GM19238 (cell line): Measurements from ENCODE around the gene PLEKHG3.
A peak's percentile ranks its signal among the peaks of the same experiment; 100 is the strongest.

Experiments
- DNase-seq: peaks from one replicate; pipeline ENCODE4 v3.0.0; 2011; ENCODE audit warnings: low spot score; ENCODE audit not compliant: insufficient read length

PLEKHG3 gene

GRCh38 chr14:64763085-64763782 lies 59.0 kb downstream of the PLEKHG3 start:
- no peak for DNase-seq

GRCh38 chr14:64763801-64764621 lies 59.8 kb downstream of the PLEKHG3 start:
- DNase-seq: no peak

- DNase-seq: peak; percentile 82
Observed at GRCh38 chr14:64764641-64765520, 60.7 kb downstream of the PLEKHG3 start.

GRCh38 chr14:64765740-64766302 lies 61.6 kb downstream of the PLEKHG3 start:
- DNase-seq: no peak

GRCh38 chr14:64766430-64767151 lies 62.4 kb downstream of the PLEKHG3 start:
- no peak for DNase-seq

- DNase-seq: no peak
Observed at GRCh38 chr14:64767215-64767964, 63.2 kb downstream of the PLEKHG3 start.

- no peak for DNase-seq
Observed at GRCh38 chr14:64768401-64769095, 64.3 kb downstream of the PLEKHG3 start.

- DNase-seq: no peak
Observed at GRCh38 chr14:64769096-64770020, 65.1 kb downstream of the PLEKHG3 start.

GRCh38 chr14:64770751-64771150 lies 66.5 kb downstream of the PLEKHG3 start:
- no peak for DNase-seq

- DNase-seq: no peak
Observed at GRCh38 chr14:64771161-64771560, 66.9 kb downstream of the PLEKHG3 start.

- DNase-seq: no peak
Observed at GRCh38 chr14:64772397-64772950, 68.2 kb downstream of the PLEKHG3 start.

GRCh38 chr14:64773046-64773445 lies 68.8 kb downstream of the PLEKHG3 start:
- no peak for DNase-seq

GRCh38 chr14:64773577-64773976 lies 69.4 kb downstream of the PLEKHG3 start:
- DNase-seq: no peak

GRCh38 chr14:64774272-64774671 lies 70.0 kb downstream of the PLEKHG3 start:
- no peak for DNase-seq

GRCh38 chr14:64775081-64775777 lies 71.0 kb downstream of the PLEKHG3 start:
- DNase-seq: no peak

GRCh38 chr14:64777461-64777860 lies 73.2 kb downstream of the PLEKHG3 start:
- DNase-seq: no peak

- no peak for DNase-seq
Observed at GRCh38 chr14:64778104-64778754, 74.0 kb downstream of the PLEKHG3 start.
